WERI-Rb-1 (cell line): Measurements from ENCODE around the gene OR1S1.

Source experiments
- DNase-seq: peaks from one replicate; pipeline ENCODE4 v3.0.0-alpha.2; 2020
- H3K27ac ChIP-seq: fragments of 250-450 bp; sonication (Bioruptor Pico); 2 replicates; pipeline ENCODE4 v1.5.1; 2020; ENCODE audit warnings: mild to moderate bottlenecking, moderate library complexity
- H3K27me3 ChIP-seq: fragments of 250-450 bp; sonication (Bioruptor Pico); 2 replicates; pipeline ENCODE4 v1.5.1; 2021; ENCODE audit warnings: mild to moderate bottlenecking, low read depth, moderate library complexity; ENCODE audit not compliant: insufficient read depth, severe bottlenecking
- H3K36me3 ChIP-seq: fragments of 250-450 bp; sonication (Bioruptor Pico); 2 replicates; pipeline ENCODE4 v1.5.1; 2020; ENCODE audit warnings: mild to moderate bottlenecking, moderate library complexity
- H3K4me3 ChIP-seq: 2 replicates; pipeline ENCODE4 v1.5.1; 2011; ENCODE audit warnings: low read depth, mild to moderate bottlenecking, control low read depth, low read length
- H3K9me3 ChIP-seq: fragments of 250-450 bp; sonication (Bioruptor Pico); 2 replicates; pipeline ENCODE4 v1.5.1; 2021; ENCODE audit warnings: mild to moderate bottlenecking, moderate library complexity; ENCODE audit not compliant: severe bottlenecking
- CTCF ChIP-seq: IDR thresholded peaks from 2 replicates; pipeline ENCODE4 v1.5.1; 2011; ENCODE audit warnings: low read depth, mild to moderate bottlenecking, control low read depth, inconsistent platforms, low read length

The OR1S1 gene

GRCh38 chr11:58199271-58199670, 13.2 kb upstream of the OR1S1 start:
- no peak for DNase-seq
- no peaks in the 10 kb centered on the region for H3K9me3 ChIP-seq
- no peak overlapping the region for H3K27ac ChIP-seq
- peaks cover 18% of the 10 kb centered on the region for H3K27me3 ChIP-seq
- TF ChIP-seq CTCF: no peak
- no peaks in the 10 kb centered on the region for H3K36me3 ChIP-seq
- no peak overlapping the region for H3K4me3 ChIP-seq

- TF ChIP-seq CTCF: no peak
- Histone ChIP-seq H3K27me3 (peaks cover 28% of the 10 kb centered on the region), H3K36me3 (no peaks in the 10 kb centered on the region), H3K4me3 (no peak within 1 kb of the TSS), H3K9me3 (no peaks in the 10 kb centered on the region), H3K27ac (no peak within 1 kb of the TSS)
- no peak for DNase-seq
These were observed 8.5 kb upstream of the OR1S1 start, which contains the start of gene OR1S2 for GRCh38 chr11:58204042-58204441. Gene OR1S2, minus strand, starts transcription at chr11:58204142. Its CDS starts 0 bp downstream, at chr11:58204142.

- DNase-seq: no peak
- Histone ChIP-seq H3K9me3 (no peaks in the 10 kb centered on the region), H3K27me3 (peaks cover 43% of the 10 kb centered on the region), H3K4me3 (no peak overlapping the region), H3K36me3 (no peaks in the 10 kb centered on the region), H3K27ac (no peak overlapping the region)
- TF ChIP-seq CTCF: no peak
These were observed 4.0 kb downstream of the OR1S1 start for GRCh38 chr11:58216476-58216875.

- Histone ChIP-seq H3K27me3 (peaks cover 47% of the 10 kb centered on the region), H3K36me3 (no peaks in the 10 kb centered on the region), H3K9me3 (no peaks in the 10 kb centered on the region), H3K27ac (no peak overlapping the region), H3K4me3 (no peak overlapping the region)
- no peak for DNase-seq
- no peak for TF ChIP-seq CTCF
These were observed 10.2 kb downstream of the OR1S1 start for GRCh38 chr11:58222721-58223120.

- no peak for DNase-seq
- TF ChIP-seq CTCF: no peak
- Histone ChIP-seq H3K27ac (no peak overlapping the region), H3K4me3 (no peak overlapping the region), H3K9me3 (no peaks in the 10 kb centered on the region), H3K27me3 (peaks cover 48% of the 10 kb centered on the region), H3K36me3 (no peaks in the 10 kb centered on the region)
These were observed 15.6 kb downstream of the OR1S1 start for GRCh38 chr11:58227956-58228615.

- no peak for TF ChIP-seq CTCF
These were observed 31.4 kb downstream of the OR1S1 start for GRCh38 chr11:58243954-58244353.

More at GRCh38 chr11:58243954-58244353, 31.4 kb downstream of the OR1S1 start:
- peaks cover 2% of the 10 kb centered on the region for H3K9me3 ChIP-seq
- H3K27me3 ChIP-seq: no peaks in the 10 kb centered on the region
- no peak overlapping the region for H3K27ac ChIP-seq
- DNase-seq: no peak
- H3K36me3 ChIP-seq: no peaks in the 10 kb centered on the region
- no peak overlapping the region for H3K4me3 ChIP-seq
